Stimulated activated CD8-positive, alpha-beta memory T cell treated with anti-CD3 and anti-CD28 coated beads, Interleukin-7, amount 100 ng/mL, for 4 hours (primary cell): ENCODE measurements around the gene PTGIR.
"Not testable (repeated sequence)": the region's sequence is repeated elsewhere in the genome, so short reads cannot be mapped to it uniquely, and the experiment has no call there.

ENCODE experiments used
- DNase-seq, 2 donors: peaks; one replicate each; pipeline ENCODE4 v3.0.0-alpha.2; 2020; ENCODE audit warnings: low read depth in 2 of 2

The PTGIR gene

GRCh38 chr19:46637224-46637623 is 12.3 kb upstream of the PTGIR start:
- no peak for DNase-seq

- DNase-seq = no peak
These were observed 11.3 kb upstream of the PTGIR start, which contains the start of gene GNG8 for GRCh38 chr19:46635920-46636761. GNG8 (minus strand) TSS chr19:46636202; CDS start chr19:46634682, 1,520 bp downstream.

- DNase-seq = no peak
These were observed 9.8 kb upstream of the PTGIR start for GRCh38 chr19:46634656-46635218.

- DNase-seq = peak; percentile 80 to 89
These were observed 9.3 kb upstream of the PTGIR start for GRCh38 chr19:46634045-46634655.

GRCh38 chr19:46633130-46633529 is 8.2 kb upstream of the PTGIR start:
- no peak for DNase-seq

- DNase-seq = no peak
These were observed 6.6 kb upstream of the PTGIR start for GRCh38 chr19:46631481-46631880.

- no peak for DNase-seq
These were observed 5.8 kb upstream of the PTGIR start for GRCh38 chr19:46630586-46631205.

GRCh38 chr19:46629546-46630025 is 4.7 kb upstream of the PTGIR start:
- no peak for DNase-seq

- not testable (repeated sequence) for DNase-seq
These were observed 4.1 kb upstream of the PTGIR start for GRCh38 chr19:46628970-46629369.

- DNase-seq = no peak
These were observed 1.6 kb upstream of the PTGIR start for GRCh38 chr19:46626446-46626845.

GRCh38 chr19:46625731-46626130 is 842 bp upstream of the PTGIR start:
- no peak for DNase-seq

- no peak for DNase-seq
These were observed 880 bp downstream of the PTGIR start for GRCh38 chr19:46623915-46624502.

GRCh38 chr19:46622118-46622446 is 2.8 kb downstream of the PTGIR start:
- no peak for DNase-seq

- DNase-seq = no peak
These were observed 3.4 kb downstream of the PTGIR start for GRCh38 chr19:46621191-46622117.

GRCh38 chr19:46620716-46621115 is 4.2 kb downstream of the PTGIR start:
- DNase-seq = no peak

GRCh38 chr19:46620267-46620666 is 4.6 kb downstream of the PTGIR start:
- no peak for DNase-seq

GRCh38 chr19:46618670-46619231 is 6.1 kb downstream of the PTGIR start:
- DNase-seq = no peak

GRCh38 chr19:46617601-46618000 is 7.3 kb downstream of the PTGIR start:
- no peak for DNase-seq

- DNase-seq = no peak
These were observed 8.1 kb downstream of the PTGIR start for GRCh38 chr19:46616631-46617322.

- no peak for DNase-seq
These were observed 8.9 kb downstream of the PTGIR start for GRCh38 chr19:46615966-46616365.
